GM19193 (cell line): Measurements from ENCODE around the gene KITLG.

Experiments used
- POLR2A ChIP-seq: IDR thresholded peaks from 4 replicates; pipeline ENCODE4 v1.6.1; 2011; ENCODE audit not compliant: insufficient read depth, insufficient read length; ENCODE audit errors: extremely low read depth

The KITLG gene

DNA sequence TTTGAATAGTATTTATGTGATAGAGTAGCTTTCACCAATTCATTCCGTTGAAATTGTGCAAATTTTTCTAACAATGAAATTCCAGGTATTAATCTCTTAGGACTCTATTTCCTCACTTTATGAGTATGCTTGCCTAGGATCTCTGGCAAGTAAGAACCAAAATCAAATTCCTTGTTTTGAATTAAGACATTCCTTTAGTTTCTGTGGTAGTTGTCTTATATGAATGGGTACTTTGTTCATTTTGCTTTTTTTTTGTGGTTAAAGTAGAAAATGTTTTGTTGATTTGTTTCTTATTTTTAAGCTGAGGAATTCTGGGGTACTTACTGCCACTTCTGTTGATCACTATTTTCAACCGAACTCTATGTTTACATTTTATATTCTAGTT is 59.8 kb downstream of the KITLG start:
- TF ChIP-seq POLR2A: no peak

DNA sequence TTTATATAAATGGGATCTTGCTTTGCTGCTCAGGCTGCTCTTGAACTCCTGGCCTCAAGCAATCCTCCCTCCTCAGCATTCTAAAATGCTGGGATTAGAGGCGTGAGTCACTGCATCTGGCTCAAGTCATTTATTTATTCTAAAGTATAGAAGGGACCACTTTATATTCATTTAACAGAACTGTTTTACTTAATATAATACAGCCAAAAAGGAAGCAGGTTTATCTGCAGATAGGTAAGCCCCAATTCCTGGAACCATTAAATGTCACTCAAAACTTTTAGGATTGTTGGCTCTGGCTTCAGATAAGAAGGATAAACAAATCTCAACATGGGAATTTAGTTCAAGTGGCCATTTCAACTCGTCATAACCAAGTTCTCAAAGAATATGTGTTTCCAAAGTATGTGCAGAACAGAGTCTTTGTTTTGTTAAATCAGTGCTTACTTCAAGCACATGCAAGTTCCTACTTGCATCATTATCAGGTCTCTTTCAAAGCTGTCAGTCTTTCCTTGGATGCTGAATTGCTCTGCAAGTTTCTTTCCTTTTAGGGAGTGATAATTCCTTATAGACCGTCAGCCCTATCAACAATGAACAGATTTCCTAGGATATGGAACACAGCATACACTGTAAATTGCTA is 60.4 kb downstream of the KITLG start:
- TF ChIP-seq POLR2A: no peak

DNA sequence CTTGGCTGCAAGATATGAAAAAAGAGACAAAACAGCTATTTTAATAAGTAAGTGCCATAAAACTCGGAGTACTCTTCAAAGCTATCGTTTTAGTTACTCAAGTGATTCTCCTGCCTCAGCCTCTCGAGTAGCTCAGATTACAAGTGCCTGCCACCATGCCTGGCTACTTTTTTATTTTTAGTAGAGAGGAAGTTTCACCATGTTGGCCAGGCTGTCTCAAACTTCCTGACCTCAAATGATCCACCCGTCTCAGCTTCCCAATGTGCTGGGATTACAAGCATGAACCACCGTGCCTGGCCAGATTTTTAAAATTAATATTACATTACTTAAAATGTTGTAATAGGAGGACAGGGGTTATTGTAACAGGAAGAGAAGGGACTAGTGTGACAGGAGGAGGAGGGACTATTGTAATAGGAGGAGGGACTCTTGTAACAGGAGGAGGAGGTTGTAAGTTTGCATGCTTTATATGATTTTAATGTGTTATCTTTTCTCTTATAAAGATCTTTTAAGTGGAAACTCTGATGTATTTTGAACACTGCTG is 61.3 kb downstream of the KITLG start:
- TF ChIP-seq POLR2A: no peak

DNA sequence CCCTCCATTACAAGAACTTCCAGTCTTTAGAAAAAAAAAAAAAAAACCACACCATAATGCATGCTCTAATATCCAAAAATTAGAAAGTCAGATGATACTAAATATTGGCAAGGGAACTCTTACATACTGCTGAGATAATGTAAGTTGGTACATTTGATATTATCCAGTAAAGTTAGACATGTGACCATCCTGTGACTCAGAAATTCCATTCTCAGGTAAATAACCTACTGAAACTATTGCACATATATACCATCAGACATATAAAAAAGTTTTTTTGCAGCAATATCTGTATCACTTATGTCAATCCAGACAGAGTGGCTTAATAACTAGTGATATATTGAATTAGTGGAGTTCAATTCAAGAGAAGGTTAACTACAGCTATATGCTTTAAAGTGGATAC is 63.5 kb downstream of the KITLG start:
- no peak for TF ChIP-seq POLR2A

DNA sequence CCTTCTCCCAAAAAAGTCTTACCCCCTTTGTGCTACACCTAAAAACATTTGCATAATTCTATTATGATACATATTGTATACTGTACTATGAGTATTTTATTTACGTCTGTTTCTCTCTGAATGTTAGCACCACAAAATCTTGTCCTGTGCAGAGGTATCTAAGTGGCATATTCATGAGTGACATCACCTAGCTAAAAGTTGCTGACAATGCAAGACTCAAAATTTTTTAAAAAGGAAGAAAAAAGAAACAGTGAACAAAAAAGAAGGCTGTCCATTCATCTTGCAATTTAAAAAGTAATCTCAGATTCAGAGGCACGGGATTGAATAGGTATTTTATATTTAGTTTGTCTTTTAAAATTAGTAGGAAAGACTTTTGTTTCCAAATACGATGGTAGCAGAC is 69.4 kb downstream of the KITLG start:
- TF ChIP-seq POLR2A: no peak

GRCh38 chr12:88509851-88510250 is 70.4 kb downstream of the KITLG start:
- TF ChIP-seq POLR2A: no peak

DNA sequence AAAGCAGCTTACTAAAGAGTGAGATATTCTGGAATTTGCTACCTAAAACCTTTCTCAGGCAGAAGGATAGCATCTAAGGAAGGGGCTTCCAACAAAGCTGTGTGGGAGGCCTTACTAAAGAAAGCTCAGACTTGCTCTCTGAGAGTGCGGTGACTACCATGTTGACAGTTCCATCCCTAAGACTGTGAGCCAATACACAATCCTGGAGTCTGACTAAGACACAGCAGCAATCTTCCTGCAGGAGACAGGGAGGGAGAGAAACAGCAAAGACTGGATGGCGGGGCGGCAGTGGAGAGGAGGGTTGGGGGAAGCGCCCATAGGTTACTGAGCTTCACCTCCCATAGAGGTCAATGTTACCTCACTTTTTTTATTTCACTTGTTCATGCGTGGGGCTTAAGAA is 70.9 kb downstream of the KITLG start:
- no peak for TF ChIP-seq POLR2A

DNA sequence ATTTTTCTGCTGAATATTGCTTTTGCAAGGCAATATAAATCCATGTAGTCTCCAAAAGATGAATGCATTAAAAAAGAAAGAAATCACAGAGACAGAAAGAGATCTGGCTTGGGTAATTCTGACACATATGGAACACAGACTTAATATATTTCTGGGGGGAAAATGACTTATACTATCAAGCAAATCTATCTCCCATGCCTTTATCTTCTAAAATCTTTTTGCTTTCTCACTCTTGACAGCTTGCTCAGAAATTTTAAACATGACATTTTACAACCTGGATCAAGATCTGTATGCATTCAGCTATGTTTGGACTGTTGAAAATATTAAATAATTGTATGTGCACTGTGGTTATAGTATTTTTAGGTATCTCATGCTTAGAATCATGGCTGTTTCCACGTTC is 73.0 kb downstream of the KITLG start:
- TF ChIP-seq POLR2A: no peak

- TF ChIP-seq POLR2A: no peak
Measured at GRCh38 chr12:88505696-88506095, 74.6 kb downstream of the KITLG start.

- TF ChIP-seq POLR2A: no peak
Measured at GRCh38 chr12:88503281-88503703, 77.0 kb downstream of the KITLG start.

GRCh38 chr12:88501972-88502938 is 78.0 kb downstream of the KITLG start:
- no peak for TF ChIP-seq POLR2A

DNA sequence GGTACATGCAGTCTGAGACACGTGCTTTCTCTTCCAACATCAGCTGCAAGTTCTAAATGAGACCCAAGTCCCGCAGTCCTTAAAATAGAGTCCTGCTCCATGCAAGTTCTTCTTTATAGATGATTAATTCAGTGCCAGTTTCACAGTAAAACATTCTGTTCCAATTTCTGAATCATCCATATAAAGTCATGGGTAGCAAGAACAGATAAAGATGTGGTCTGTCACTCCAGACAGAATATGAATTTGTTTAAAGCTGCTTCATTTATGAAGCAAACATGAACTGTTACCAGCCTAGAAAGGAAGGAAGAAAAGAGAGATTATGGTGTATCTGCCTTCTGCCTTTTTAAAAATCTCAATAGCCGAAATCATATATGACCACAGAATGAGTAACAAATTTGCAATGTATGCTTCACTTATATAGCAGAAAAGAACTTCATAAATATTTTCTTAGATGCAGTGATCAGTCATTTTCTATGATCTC is 83.3 kb downstream of the KITLG start:
- TF ChIP-seq POLR2A: no peak

- TF ChIP-seq POLR2A: no peak
Measured at GRCh38 chr12:88496429-88496828, 83.8 kb downstream of the KITLG start.

GRCh38 chr12:88495031-88495430 is 85.2 kb downstream of the KITLG start:
- no peak for TF ChIP-seq POLR2A

GRCh38 chr12:88494520-88494919 is 85.8 kb downstream of the KITLG start:
- TF ChIP-seq POLR2A: no peak

GRCh38 chr12:88493636-88494035 is 86.6 kb downstream of the KITLG start:
- TF ChIP-seq POLR2A: no peak
